IgD-negative memory B cell (primary cell): Measurements from ENCODE around the gene CHAT. TPM values are rescaled to one million over a fixed set of nuclear protein-coding genes. Genes with fewer than 3 reads are reported as not detected.

Experiments
- H3K27ac Mint-ChIP-seq, 3 donors: one replicate each; pipeline ENCODE4 v1.8.0; 2020 to 2022; ENCODE audit warnings: mild to moderate bottlenecking in 3 of 3, mixed read lengths in 3 of 3, moderate library complexity in 1 of 3
- H3K27me3 Mint-ChIP-seq: one replicate; pipeline ENCODE4 v1.8.0; 2021; ENCODE audit warnings: mixed read lengths
- H3K36me3 Mint-ChIP-seq: one replicate; pipeline ENCODE4 v1.8.0; 2020; ENCODE audit warnings: mild to moderate bottlenecking, mixed read lengths
- H3K4me1 Mint-ChIP-seq, 3 donors: one replicate each; pipeline ENCODE4 v1.8.0; 2020 to 2022; ENCODE audit warnings: mixed read lengths in 3 of 3, mild to moderate bottlenecking in 1 of 3
- H3K4me3 Mint-ChIP-seq, 4 donors: one replicate each; pipeline ENCODE4 v1.8.0; 2020 to 2022; ENCODE audit warnings: mild to moderate bottlenecking in 4 of 4, mixed read lengths in 4 of 4, moderate library complexity in 3 of 4
- H3K9me3 Mint-ChIP-seq, 3 donors: one replicate each; pipeline ENCODE4 v1.8.0; 2020 to 2021; ENCODE audit warnings: mixed read lengths in 3 of 3, mild to moderate bottlenecking in 1 of 3
- polyA plus RNA-seq: library from polyadenylated mRNA; unstranded; fragments of 300-500 nt; fragmentation: Illumina TruSeq; gene quantifications from one replicate; pipeline ENCODE4 v1.2.3, GENCODE V29; 2021

The CHAT gene
- polyA plus RNA-seq, 1 donor from 2014 or later = not detected

DNA sequence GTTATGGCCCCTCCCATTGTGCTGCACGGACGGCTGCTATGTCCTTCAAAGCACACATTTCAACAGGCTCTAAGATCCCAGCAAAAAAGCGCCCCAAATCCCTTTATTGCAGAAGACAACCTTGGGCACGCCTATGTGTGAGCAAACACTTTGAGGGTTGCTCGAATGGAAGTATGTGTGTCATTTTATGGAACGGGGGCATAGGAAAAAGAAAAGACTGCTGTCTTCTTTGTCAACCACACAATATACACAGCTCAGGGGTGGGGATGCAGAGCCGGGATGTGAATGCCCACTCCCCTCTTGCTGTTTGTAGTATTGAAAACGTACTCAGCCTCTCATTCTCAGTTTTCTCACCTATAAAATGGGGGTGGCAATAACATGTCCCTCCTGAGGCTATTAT lies 97.6 kb downstream of the CHAT start:
- peaks cover 0 to 2% (median 2%) of the 10 kb centered on the region in 3 donors for H3K9me3 Mint-ChIP-seq
- no peaks in the 10 kb centered on the region for H3K4me1 Mint-ChIP-seq
- no peak overlapping the region for H3K4me3 Mint-ChIP-seq
- no peak overlapping the region for H3K27ac Mint-ChIP-seq
- H3K27me3 Mint-ChIP-seq = peaks cover 8% of the 10 kb centered on the region
- no peaks in the 10 kb centered on the region for H3K36me3 Mint-ChIP-seq

DNA sequence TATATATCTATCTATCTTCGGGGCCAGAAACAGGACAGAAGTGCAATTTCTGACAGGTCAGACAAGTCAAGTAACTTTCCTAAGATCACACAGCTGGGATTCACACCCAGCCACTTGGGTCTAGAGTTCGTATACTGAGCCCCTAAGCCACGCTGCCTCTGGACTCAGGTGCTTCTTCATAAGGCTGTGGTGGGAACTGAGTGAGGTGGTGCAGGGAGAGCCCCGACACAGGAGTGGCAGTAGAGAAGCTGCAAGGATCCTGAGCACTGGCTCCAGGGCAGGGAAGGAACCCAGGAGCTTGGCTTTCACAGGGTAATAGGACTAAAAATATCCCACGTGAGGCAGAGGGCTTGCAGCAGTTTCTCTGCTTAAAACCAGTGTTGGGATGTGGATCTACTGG lies 99.4 kb downstream of the CHAT start:
- no peak overlapping the region for H3K4me3 Mint-ChIP-seq
- H3K27me3 Mint-ChIP-seq = peaks cover 8% of the 10 kb centered on the region

More for the DNA sequence above, 99.4 kb downstream of the CHAT start:
- Mint-ChIP-seq H3K27ac (no peak overlapping the region), H3K36me3 (no peaks in the 10 kb centered on the region), H3K9me3 (peaks cover 0 to 8% (median 2%) of the 10 kb centered on the region in 3 donors), H3K4me1 (no peaks in the 10 kb centered on the region)

Other genes starting within 250 kb of the CHAT start
- gene DRGX, start 217.9 kb upstream of the CHAT start, polyA plus RNA-seq = not detected
- gene ERCC6, start 74.9 kb upstream of the CHAT start, polyA plus RNA-seq = 12.4 TPM
- gene SLC18A3, start 3.7 kb upstream of the CHAT start, polyA plus RNA-seq = not detected
- gene C10orf53, start 65.6 kb downstream of the CHAT start, polyA plus RNA-seq = not detected
- gene OGDHL, start 148.3 kb downstream of the CHAT start, polyA plus RNA-seq = not detected